ENCODE results near the gene PDIA6. TPM values are rescaled to one million over a fixed set of nuclear protein-coding genes. Genes with fewer than 3 reads are reported as not detected.

The PDIA6 gene
- total RNA-seq = 10 to 100 TPM; 35.2 to 90.3 (median 66.3) TPM

DNA sequence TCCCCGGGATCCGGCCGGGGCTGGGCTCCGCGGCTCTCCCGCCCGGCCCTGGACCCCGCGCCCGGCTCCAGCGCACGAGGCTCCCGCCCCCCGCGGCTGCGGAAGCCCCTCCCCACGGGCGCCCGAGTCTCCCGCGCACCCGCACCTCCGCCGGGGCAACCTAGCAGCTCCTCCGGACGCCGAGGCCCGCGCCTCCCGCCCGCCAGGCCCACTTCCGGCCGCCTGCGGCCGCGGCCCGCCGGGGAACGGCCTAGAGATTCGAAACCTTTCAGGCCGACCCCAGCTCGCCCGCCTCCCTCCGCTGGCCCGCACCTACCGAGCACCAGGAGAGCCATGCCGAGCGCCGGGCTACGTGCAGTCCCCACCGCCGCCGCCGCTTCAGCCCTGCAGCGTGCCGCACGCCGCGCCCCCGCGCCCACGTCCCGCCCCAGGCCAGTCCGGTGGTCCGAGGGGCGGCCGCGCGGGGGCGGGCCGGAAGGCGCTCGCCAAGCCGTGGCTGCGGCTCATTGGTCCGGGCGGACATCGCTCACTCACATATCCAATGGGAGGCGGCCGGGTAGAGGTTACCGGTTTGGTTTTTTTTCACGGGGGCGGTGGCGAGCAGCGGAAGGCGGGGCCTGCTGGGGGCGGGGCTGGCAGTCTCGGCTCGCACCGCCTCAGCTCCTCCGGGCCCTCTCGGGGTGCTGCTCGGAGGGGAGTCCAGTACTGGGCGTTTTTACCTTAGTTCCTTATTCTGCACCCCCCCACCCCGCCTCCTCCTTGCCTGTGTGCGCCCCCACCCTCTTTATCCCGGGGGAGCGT, at the start of gene PDIA6:
Gene PDIA6, minus strand, starts transcription at position 424 of the 801 bp plus-strand sequence. Its CDS starts 89 bp downstream, at position 335.
- Histone ChIP-seq H3K27me3 (no peaks in the 10 kb centered on the region), H3K9me3 (no peaks in the 10 kb centered on the region), H3K4me1 (peaks cover 16 to 33% (median 25%) of the 10 kb centered on the region in 4 donors), H3K36me3 (no peaks in the 10 kb centered on the region), H3K4me3 (peak within 1 kb of the TSS; percentile 67 to 98 (median 91)), H3K27ac (peak within 1 kb of the TSS; percentile 86 to 97 (median 96))
- TF ChIP-seq POLR2A (IDR thresholded peaks at IDR 0.05) = peak; percentile 58
- TF ChIP-seq CTCF (IDR thresholded peaks at IDR 0.05) = peak in 2 of 5 experiments; percentile 13 to 25
- no peak for TF ChIP-seq EP300 (IDR thresholded peaks at IDR 0.05; ENCODE audit: low read depth)
- peak; percentile 76 to 84 (median 83) for TF ChIP-seq POLR2AphosphoS5 (IDR thresholded peaks at IDR 0.05)
- 1% methylated on average over 24 of the region's 98 CpGs; no CpG with 5 or more reads in 1 of the 2 donors for WGBS, 2 donors (ENCODE audit: low coverage in 1 of 2)
- intact Hi-C loops (cut with DNase I; ENCODE audit: low total_unique reads) = no loop called here
- DNase-seq = peak; percentile 98
- in situ Hi-C loops (cut with MboI; ENCODE audit: low pct_ligation_motif_present in 1 of 4, low pct_unique_long_range_greater_than_20kb in 1 of 4, low sequenced_read_pairs in 3 of 4) = no loop called here

GRCh38 chr2:10862330-10862729, 49.7 kb upstream of the PDIA6 start:
- 88% methylated on average over 10 of the region's 10 CpGs; no CpG with 5 or more reads in 1 of the 2 donors for WGBS, 2 donors (ENCODE audit: low coverage in 1 of 2)
- DNase-seq = no peak

DNA sequence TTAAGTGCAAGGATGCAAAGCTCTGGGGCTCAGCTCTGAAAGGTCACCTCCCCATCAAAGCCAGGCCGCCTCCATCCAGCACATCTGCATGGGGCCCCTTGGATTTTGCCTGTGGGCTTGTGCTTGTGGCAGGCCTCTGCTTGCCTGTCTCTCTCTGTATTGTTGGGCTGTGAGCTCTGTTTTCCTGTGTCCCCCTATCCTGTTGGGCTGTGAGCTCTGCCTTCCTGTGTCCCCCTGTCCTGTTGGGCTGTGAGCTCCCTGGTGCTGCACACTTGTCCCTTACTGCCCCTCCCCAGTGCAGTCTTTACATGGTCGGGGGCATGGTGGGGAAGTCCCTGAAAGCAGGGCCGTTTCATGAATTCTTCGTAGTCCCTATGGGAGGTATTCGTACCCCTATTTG, 49.2 kb upstream of the PDIA6 start:
- DNase-seq = no peak
- intact Hi-C loops (cut with DNase I; ENCODE audit: low total_unique reads) = no loop called here
- in situ Hi-C loops (cut with MboI; ENCODE audit: low pct_ligation_motif_present in 1 of 4, low pct_unique_long_range_greater_than_20kb in 1 of 4, low sequenced_read_pairs in 3 of 4) = no loop called here
- Histone ChIP-seq H3K36me3 (no peaks in the 10 kb centered on the region), H3K4me1 (peaks cover 0 to 10% (median 2%) of the 10 kb centered on the region in 4 donors), H3K9me3 (no peaks in the 10 kb centered on the region), H3K27ac (no peak overlapping the region), H3K4me3 (no peak overlapping the region), H3K27me3 (peaks cover 5% of the 10 kb centered on the region)
- 93% methylated on average over 5 of the region's 5 CpGs; no CpG with 5 or more reads in 1 of the 2 donors for WGBS, 2 donors (ENCODE audit: low coverage in 1 of 2)
- TF ChIP-seq CTCF (IDR thresholded peaks at IDR 0.05) (no peak), POLR2AphosphoS5 (IDR thresholded peaks at IDR 0.05) (no peak), POLR2A (IDR thresholded peaks at IDR 0.05) (no peak), EP300 (IDR thresholded peaks at IDR 0.05; ENCODE audit: low read depth) (no peak)

More at GRCh38 chr2:10862330-10862729, 49.7 kb upstream of the PDIA6 start:
- Histone ChIP-seq H3K36me3 (no peaks in the 10 kb centered on the region), H3K4me1 (peaks cover 0 to 10% (median 2%) of the 10 kb centered on the region in 4 donors), H3K27me3 (peaks cover 5% of the 10 kb centered on the region), H3K9me3 (no peaks in the 10 kb centered on the region), H3K4me3 (no peak overlapping the region), H3K27ac (no peak overlapping the region)
- intact Hi-C loops (cut with DNase I; ENCODE audit: low total_unique reads) = no loop called here
- no peak for TF ChIP-seq CTCF (IDR thresholded peaks at IDR 0.05)
- TF ChIP-seq POLR2AphosphoS5 (IDR thresholded peaks at IDR 0.05) = no peak
- no peak for TF ChIP-seq EP300 (IDR thresholded peaks at IDR 0.05; ENCODE audit: low read depth)
- no peak for TF ChIP-seq POLR2A (IDR thresholded peaks at IDR 0.05)
- in situ Hi-C loops (cut with MboI; ENCODE audit: low pct_ligation_motif_present in 1 of 4, low pct_unique_long_range_greater_than_20kb in 1 of 4, low sequenced_read_pairs in 3 of 4) = no loop called here

- no peaks in the 10 kb centered on the region for H3K36me3 ChIP-seq
- H3K4me3 ChIP-seq = no peak overlapping the region
- 53 to 73% methylated on average over 4 to 8 of the region's 8 CpGs for WGBS, 2 donors (ENCODE audit: low coverage in 1 of 2)
- H3K27ac ChIP-seq = no peak overlapping the region
- TF ChIP-seq POLR2A (IDR thresholded peaks at IDR 0.05) = no peak
- no peak for TF ChIP-seq EP300 (IDR thresholded peaks at IDR 0.05; ENCODE audit: low read depth)
- TF ChIP-seq POLR2AphosphoS5 (IDR thresholded peaks at IDR 0.05) = no peak
- no peak for TF ChIP-seq CTCF (IDR thresholded peaks at IDR 0.05)
- in situ Hi-C loops (cut with MboI; ENCODE audit: low pct_ligation_motif_present in 1 of 4, low pct_unique_long_range_greater_than_20kb in 1 of 4, low sequenced_read_pairs in 3 of 4) = no loop called here
- no peaks in the 10 kb centered on the region for H3K9me3 ChIP-seq
- peaks cover 5% of the 10 kb centered on the region for H3K27me3 ChIP-seq
- intact Hi-C loops (cut with DNase I; ENCODE audit: low total_unique reads) = no loop called here
- peaks cover 0 to 10% (median 2%) of the 10 kb centered on the region in 4 donors for H3K4me1 ChIP-seq
- no peak for DNase-seq
Observed at GRCh38 chr2:10860814-10861325, 48.3 kb upstream of the PDIA6 start.
